Measurements from ENCODE around the gene PDE11A.

GRCh38 chr2:177872286-177872685, 200.3 kb downstream of the PDE11A start:
- no peak for TF ChIP-seq CTCF (IDR thresholded peaks at IDR 0.05)
- TF ChIP-seq POLR2A (IDR thresholded peaks at IDR 0.05): no peak
